Thyroid gland (tissue), 4 donors: ENCODE data around the gene HOMER2. TPM values are rescaled to one million over a fixed set of nuclear protein-coding genes. Genes with fewer than 3 reads are reported as not detected.
A peak's percentile ranks its signal among the peaks of the same experiment; 100 is the strongest.

ENCODE experiments used
- DNase-seq, 2 donors: peaks; one replicate each; pipeline ENCODE4 v3.0.0-alpha.2; 2019
- H3K27ac ChIP-seq, 3 donors: fragments of 200-600 bp; sonication (generic); 1 replicate in 2 of 3; 2 replicates in 1 of 3; pipeline ENCODE4 v1.5.1; 2016 to 2019; ENCODE audit warnings: mild to moderate bottlenecking in 1 of 3, moderate library complexity in 1 of 3
- H3K27me3 ChIP-seq: fragments of 200-600 bp; sonication (generic); one replicate; pipeline ENCODE4 v1.5.1; 2019
- H3K36me3 ChIP-seq, 2 donors: fragments of 200-600 bp; sonication (generic); one replicate each; pipeline ENCODE4 v1.5.1; 2016 to 2019
- H3K4me1 ChIP-seq, 2 donors: fragments of 200-600 bp; sonication (generic); one replicate each; pipeline ENCODE4 v1.5.1; 2017 to 2019
- H3K4me3 ChIP-seq, 3 donors: fragments of 200-600 bp; sonication (generic); replicated peaks in 1 of 3; 1 replicate in 2 of 3; 2 replicates in 1 of 3; pipeline ENCODE4 v1.5.1; 2016; ENCODE audit warnings: mild to moderate bottlenecking in 1 of 3
- H3K9me3 ChIP-seq: fragments of 200-600 bp; sonication (generic); one replicate; pipeline ENCODE4 v1.5.1; 2017
- POLR2A ChIP-seq, 2 donors: fragments of 450-650 bp; IDR thresholded peaks; one replicate each; pipeline ENCODE4 v1.6.1; 2017; ENCODE audit warnings: antibody characterized with exemption in 2 of 2, mild to moderate bottlenecking in 2 of 2, moderate library complexity in 1 of 2
- WGBS, 2 donors: methylation state at CpG; one replicate each; pipeline ENCODE4 v1.1.5; 2017; 5-methylcytosine and 5-hydroxymethylcytosine counted together
- intact Hi-C: fragments of 100-400 bp; cut with DNase I; formaldehyde crosslinking; loops from one replicate; pipeline ENCODE4 v1.15.1; 2023
- total RNA-seq, 4 donors: library from RNA; depleted of rRNA; stranded (reverse); fragments of >200 nt; gene quantifications; one replicate each; pipeline ENCODE4 v1.2.3, GENCODE V29; 2016
- TF ChIP-seq, protein P1 (sequence below), 6 experiments: fragments of 200-600 bp in 3 of 6; fragments of 450-650 bp in 3 of 6; sonication (generic) in 3 of 6; IDR thresholded peaks; one replicate each; pipeline ENCODE4 v1.5.1; 2016 to 2019; ENCODE audit warnings: antibody characterized with exemption in 6 of 6, mild to moderate bottlenecking in 2 of 6, inconsistent platforms in 1 of 6, moderate library complexity in 1 of 6

Gene HOMER2
- total RNA-seq, 4 donors from 2014 or later, result 89.1 to 211 (median 122) TPM

DNA sequence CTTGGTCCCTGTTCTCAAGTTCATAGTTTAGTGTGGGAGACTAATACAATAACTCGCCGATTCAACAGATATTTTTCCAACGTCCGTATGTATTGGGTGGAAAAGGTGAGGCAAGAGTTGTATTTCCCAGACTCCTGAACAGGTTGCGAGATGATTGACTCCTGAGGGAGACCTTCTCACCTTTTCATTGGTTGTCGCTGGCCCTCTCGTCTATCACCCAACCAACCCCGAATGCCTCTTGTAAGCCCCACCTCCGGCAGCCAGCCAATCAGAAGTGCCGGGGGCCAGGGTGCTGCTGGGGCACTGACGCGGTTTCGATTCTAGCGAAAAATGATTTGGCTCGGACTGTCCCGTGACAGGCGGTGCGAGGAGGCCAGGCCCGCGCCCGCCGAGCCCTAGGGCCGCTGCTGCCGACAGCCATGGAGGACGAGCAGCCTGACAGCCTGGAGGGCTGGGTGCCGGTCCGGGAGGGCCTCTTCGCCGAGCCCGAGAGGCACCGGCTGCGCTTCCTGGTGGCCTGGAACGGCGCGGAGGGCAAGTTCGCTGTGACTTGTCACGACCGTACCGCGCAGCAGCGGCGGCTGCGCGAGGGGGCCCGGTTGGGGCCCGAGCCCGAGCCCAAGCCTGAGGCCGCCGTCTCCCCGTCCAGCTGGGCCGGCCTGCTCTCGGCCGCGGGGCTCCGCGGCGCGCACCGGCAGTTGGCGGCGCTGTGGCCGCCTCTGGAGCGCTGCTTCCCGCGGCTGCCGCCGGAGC lies 143.0 kb downstream of the HOMER2 start, which contains the start of gene WHAMM:
WHAMM (plus strand) TSS at position 321 of the 753 bp plus-strand sequence; CDS start at position 420, 99 bp downstream.
- 1 to 2% methylated on average over 9 to 10 of the region's 67 CpGs for WGBS, 2 donors
- H3K4me1 ChIP-seq, result peaks cover 15 to 40% of the 10 kb centered on the region in 2 donors
- TF ChIP-seq, protein P1, sequence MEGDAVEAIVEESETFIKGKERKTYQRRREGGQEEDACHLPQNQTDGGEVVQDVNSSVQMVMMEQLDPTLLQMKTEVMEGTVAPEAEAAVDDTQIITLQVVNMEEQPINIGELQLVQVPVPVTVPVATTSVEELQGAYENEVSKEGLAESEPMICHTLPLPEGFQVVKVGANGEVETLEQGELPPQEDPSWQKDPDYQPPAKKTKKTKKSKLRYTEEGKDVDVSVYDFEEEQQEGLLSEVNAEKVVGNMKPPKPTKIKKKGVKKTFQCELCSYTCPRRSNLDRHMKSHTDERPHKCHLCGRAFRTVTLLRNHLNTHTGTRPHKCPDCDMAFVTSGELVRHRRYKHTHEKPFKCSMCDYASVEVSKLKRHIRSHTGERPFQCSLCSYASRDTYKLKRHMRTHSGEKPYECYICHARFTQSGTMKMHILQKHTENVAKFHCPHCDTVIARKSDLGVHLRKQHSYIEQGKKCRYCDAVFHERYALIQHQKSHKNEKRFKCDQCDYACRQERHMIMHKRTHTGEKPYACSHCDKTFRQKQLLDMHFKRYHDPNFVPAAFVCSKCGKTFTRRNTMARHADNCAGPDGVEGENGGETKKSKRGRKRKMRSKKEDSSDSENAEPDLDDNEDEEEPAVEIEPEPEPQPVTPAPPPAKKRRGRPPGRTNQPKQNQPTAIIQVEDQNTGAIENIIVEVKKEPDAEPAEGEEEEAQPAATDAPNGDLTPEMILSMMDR (IDR thresholded peaks at IDR 0.05), result no peak
- TF ChIP-seq POLR2A (IDR thresholded peaks at IDR 0.05), result peak; percentile 89 to 99
- peaks cover 0 to 8% of the 10 kb centered on the region in 2 donors for H3K36me3 ChIP-seq
- H3K27me3 ChIP-seq, result no peaks in the 10 kb centered on the region
- peak within 1 kb of the TSS; percentile 53 to 88 (median 81) for H3K4me3 ChIP-seq
- H3K9me3 ChIP-seq, result no peaks in the 10 kb centered on the region
- peak; percentile 99 to 100 for DNase-seq
- intact Hi-C loops, result no loop called here
- H3K27ac ChIP-seq, result peak within 1 kb of the TSS; percentile 99 to 100 (median 100)

DNA sequence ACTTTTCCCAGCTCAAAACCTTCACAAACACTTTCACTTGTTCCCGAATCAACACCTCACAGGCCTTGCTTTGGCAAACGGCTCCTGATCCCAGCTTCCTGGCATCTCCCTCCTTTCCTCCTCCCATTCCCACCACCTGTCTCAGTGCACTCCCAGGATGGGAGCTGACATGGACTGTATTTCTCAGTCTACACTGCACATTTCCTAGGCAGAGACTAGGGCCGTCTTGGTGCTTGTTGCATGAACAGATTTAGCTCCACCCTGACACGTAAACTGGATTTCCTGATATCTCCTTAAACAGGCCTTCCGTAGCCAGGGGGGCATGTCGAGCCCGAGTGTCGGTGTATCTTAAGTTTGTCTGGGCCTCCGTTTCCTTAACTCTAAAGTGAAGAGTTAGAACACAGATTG lies 143.9 kb downstream of the HOMER2 start:
- Histone ChIP-seq H3K4me1 (peaks cover 15 to 45% of the 10 kb centered on the region in 2 donors), H3K27ac (peak overlapping the region; percentile 9 to 100 (median 99)), H3K9me3 (no peaks in the 10 kb centered on the region), H3K36me3 (peaks cover 0 to 1% of the 10 kb centered on the region in 2 donors), H3K4me3 (no peak overlapping the region), H3K27me3 (no peaks in the 10 kb centered on the region)
- TF ChIP-seq, protein P1 (IDR thresholded peaks at IDR 0.05), result no peak
- TF ChIP-seq POLR2A (IDR thresholded peaks at IDR 0.05), result no peak
- DNase-seq, result no peak
- 80 to 83% methylated on average over 9 of the region's 9 CpGs for WGBS, 2 donors
- intact Hi-C loops, result no loop called here

DNA sequence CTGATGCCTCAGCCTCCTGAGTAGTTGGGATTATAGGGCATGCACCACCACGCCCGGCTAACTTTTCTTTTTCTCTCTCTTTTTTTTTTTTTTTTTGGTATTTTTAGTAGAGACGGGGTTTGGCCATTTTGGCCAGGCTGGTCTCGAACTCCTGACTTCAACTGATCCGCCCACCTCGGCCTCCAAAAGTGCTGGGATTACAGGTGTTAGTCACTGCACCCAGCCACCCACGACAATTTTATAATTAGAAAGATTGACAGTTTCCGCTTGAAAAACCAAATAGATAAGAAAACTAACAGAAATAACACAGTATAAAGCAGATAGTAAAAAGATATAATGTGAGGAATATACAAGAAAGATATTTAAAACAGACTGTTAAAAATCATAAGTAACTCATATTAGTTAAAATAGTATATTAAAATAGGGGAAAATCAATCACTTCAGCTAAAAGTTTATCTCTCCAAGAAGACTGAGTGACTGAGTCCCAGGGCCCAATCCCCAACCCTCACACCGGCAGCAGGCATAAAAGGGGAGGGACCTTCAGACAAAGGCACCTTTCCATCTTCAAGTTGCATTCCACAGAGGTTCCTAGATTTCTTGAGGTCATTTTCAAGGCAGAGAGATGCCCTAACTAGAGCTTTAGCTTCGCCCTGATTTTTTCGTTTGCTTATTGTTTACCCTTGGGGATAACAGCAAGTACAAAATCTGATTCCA lies 144.4 kb downstream of the HOMER2 start:
- TF ChIP-seq, protein P1 (IDR thresholded peaks at IDR 0.05), result no peak
- no peak for TF ChIP-seq POLR2A (IDR thresholded peaks at IDR 0.05)
- no peaks in the 10 kb centered on the region for H3K27me3 ChIP-seq
- peaks cover 15 to 45% of the 10 kb centered on the region in 2 donors for H3K4me1 ChIP-seq
- 94% methylated on average over 11 of the region's 11 CpGs for WGBS, 2 donors
- no peak overlapping the region for H3K4me3 ChIP-seq
- H3K9me3 ChIP-seq, result no peaks in the 10 kb centered on the region
- intact Hi-C loops, result no loop called here
- no peaks in the 10 kb centered on the region for H3K36me3 ChIP-seq
- H3K27ac ChIP-seq, result peak overlapping the region in 2 of 3 donors; percentile 99 to 100
- no peak for DNase-seq

DNA sequence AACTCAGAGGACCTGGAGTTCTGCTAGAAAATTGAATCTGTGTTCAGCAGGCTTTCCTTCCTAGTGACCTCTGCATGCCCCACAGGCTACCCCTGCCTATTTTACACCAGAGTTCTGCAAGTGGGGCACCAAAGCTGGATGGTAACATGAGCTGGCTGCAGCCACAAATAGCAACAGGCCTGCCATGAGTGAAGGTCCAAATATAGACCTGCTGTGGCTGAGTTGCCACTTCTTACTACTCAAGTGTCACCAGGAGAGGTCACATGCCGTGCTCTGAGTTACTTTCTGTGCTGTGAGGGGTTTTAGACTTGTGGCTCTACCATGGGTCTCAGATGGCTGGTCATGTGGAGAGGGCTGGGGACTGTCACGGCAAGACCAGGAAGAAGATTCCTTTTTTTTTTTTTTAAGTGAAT lies 146.5 kb downstream of the HOMER2 start, which contains the start of gene FSD2:
FSD2 (minus strand) TSS at position 76 of the 413 bp plus-strand sequence. CDS start 18,679 bp downstream, outside the sequence.
- peak; percentile 89 to 90 for DNase-seq
- Histone ChIP-seq H3K36me3 (no peaks in the 10 kb centered on the region), H3K9me3 (no peaks in the 10 kb centered on the region), H3K27me3 (no peaks in the 10 kb centered on the region), H3K4me3 (no peak within 1 kb of the TSS), H3K27ac (peak within 1 kb of the TSS; percentile 78 to 84 (median 81)), H3K4me1 (peaks cover 15 to 36% of the 10 kb centered on the region in 2 donors)
- intact Hi-C loops, result no loop called here
- TF ChIP-seq POLR2A (IDR thresholded peaks at IDR 0.05), result peak in 1 of 2 donors; percentile 54
- TF ChIP-seq, protein P1 (IDR thresholded peaks at IDR 0.05), result no peak
- 11 to 19% methylated on average over 2 of the region's 2 CpGs for WGBS, 2 donors
